Activated T-helper 1 cell treated with Interleukin-2 at 50 U/mL for 16 hours (primary cell): ENCODE data around the gene GOLPH3.
A peak's percentile ranks its signal among the peaks of the same experiment; 100 is the strongest.
"Not testable (repeated sequence)": the region's sequence is repeated elsewhere in the genome, so short reads cannot be mapped to it uniquely, and the experiment has no call there.

ENCODE experiments used
- DNase-seq: peaks from one replicate; pipeline ENCODE4 v3.0.0-alpha.2; 2020; ENCODE audit warnings: low read depth

Gene GOLPH3

GRCh38 chr5:32174011-32174870 lies at the start of gene GOLPH3:
GOLPH3 (minus strand) TSS chr5:32174319; CDS start chr5:32174034, 285 bp downstream.
- peak; percentile 86 for DNase-seq

DNA sequence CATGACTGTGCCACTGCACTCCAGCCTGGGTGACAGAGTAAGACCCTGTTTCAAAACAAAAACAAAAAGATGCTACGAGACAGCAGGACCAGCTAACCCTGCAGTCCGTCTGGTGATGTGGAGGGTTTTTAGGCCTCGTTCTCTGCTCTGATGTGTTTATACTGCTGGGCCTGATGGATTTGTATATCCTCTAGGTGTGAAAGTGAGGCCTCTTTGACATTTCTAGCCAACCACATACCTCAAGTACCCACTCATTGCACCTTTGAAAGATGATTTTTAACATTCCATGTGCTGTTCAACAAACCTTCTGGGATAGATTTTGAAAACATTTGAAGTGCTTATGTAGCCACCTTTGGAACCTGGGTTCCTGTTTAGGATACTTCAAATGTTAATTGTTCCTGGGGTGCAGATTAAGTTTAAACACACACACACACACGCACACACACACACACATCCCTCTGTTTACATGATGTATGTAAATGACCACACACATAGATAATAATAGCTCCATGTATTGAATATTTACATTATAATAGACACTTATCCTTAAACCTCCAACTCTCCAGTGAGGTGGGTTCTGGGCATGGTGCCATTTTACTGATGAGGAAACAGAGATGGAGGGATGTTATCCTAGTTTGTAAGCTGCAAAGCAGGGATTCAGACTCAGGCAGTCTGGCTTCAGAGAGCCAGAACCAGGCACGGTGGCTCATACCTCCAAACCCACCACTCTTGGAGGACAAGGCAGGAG lies 48.8 kb upstream of the GOLPH3 start:
- DNase-seq, result no peak

DNA sequence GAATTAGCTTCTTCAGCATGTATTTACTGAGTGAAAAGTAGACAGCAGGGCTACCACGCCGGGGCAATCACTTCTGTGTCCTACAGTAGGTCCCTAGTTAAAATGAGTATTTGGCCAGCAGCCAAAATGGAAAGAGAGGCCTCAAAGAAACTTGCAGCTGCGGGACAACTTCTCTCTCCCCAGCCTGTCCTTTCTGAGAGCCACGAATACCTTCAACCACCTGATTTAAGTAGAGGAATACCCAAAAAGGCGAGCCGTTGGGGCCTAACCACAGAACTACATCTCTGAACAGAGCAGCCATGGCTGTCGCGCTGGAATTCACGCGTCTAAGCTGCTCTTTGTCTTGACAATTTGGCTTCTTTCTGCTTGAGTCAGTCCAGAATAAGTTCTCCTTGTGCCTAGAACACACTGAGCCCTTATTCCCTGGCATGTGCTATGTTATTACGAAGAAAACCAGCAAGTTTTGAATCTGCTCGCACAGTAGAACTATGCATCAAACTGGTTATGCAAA lies 43.8 kb upstream of the GOLPH3 start:
- DNase-seq, result no peak

GRCh38 chr5:32214344-32214743 lies 40.2 kb upstream of the GOLPH3 start:
- DNase-seq, result not testable (repeated sequence)

DNA sequence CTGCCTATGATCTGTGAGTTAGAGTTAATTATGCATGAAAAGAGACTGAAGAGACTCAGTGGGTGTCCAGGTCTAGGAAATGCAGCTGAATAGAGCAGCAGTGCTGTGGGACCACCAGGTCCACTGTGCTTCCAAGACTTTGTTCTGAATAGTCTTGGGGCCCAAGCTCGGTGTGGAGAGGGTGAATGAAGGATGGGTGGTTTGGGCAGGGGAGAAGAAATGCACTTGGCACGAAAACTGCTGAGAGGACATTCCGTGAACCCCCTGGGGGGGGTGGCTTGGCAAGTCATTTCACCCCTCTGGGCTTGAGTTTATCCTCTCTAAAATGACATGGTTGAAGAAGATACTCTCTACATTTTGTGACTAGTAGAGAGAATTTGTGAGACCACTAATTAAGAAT lies 36.0 kb upstream of the GOLPH3 start:
- DNase-seq, result no peak

DNA sequence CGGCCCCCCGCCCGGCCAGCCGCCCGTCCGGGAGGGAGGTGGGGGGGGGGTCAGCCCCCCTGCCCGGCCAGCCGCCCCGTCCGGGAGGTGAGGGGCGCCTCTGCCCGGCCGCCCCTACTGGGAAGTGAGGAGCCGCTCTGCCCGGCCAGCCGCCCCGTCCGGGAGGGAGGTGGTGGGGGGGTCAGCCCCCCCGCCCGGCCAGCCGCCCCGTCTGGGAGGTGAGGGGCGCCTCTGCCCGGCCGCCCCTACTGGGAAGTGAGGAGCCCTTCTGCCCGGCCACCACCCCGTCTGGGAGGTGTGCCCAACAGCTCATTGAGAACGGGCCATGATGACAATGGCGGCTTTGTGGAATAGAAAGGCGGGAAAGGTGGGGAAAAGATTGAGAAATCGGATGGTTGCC lies 34.7 kb upstream of the GOLPH3 start:
- not testable (repeated sequence) for DNase-seq

DNA sequence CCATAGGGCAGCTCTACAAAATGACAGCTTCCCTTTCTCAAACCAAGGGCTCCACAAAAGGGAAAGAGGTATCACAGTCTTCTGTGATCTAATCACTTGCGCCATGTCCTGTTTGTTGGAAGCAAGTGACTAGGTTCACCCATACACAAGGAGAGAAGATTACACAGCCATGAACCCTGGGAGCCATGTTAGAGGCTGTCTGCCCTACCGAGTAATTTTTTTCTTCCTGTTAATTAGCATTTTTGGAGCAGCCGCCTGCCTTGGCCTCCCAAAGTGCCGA lies 33.2 kb upstream of the GOLPH3 start:
- DNase-seq, result no peak

DNA sequence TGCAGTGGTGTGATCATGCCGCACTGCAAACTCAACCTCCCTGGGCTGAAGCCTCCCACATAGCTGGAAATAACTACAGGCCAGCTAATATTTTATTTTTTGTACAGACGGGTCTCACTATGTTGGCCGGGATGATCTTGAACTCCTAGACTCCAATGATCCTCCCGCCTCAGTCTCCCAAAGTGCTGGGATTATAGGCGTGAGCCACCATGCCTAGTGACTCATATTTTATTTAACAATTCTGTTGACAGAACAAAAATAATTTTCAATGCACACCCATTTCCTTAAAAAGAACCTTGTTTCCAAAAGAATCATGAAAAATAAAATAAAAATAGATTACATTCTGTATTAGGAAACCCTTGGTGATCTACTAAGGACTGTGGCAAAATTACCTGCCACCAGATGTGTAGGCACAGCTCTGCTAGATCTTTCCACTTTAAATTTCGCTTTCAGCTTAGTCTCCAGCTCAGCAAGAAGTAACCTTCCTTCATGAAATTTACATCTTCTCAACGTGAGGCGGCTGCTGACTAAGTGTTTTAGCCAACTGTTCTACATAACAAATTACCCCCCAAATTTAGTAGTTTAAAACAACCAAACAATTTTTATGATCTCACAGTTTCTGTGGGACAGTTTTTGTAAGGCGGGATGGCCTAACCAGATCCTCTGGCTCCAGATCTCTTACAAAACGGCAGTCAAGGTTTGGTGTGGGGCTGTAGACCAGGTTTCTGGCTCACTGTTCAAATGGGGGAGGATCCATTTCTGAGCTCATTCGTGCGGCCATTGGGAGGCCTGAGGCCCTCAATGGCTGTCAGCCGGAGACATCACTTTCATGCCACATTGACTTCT lies 32.6 kb upstream of the GOLPH3 start:
- DNase-seq, result no peak

- no peak for DNase-seq
These were observed 31.9 kb upstream of the GOLPH3 start for GRCh38 chr5:32206053-32206452.

- no peak for DNase-seq
These were observed 28.3 kb upstream of the GOLPH3 start for GRCh38 chr5:32202394-32202793.

GRCh38 chr5:32201122-32201753 lies 27.1 kb upstream of the GOLPH3 start:
- no peak for DNase-seq

DNA sequence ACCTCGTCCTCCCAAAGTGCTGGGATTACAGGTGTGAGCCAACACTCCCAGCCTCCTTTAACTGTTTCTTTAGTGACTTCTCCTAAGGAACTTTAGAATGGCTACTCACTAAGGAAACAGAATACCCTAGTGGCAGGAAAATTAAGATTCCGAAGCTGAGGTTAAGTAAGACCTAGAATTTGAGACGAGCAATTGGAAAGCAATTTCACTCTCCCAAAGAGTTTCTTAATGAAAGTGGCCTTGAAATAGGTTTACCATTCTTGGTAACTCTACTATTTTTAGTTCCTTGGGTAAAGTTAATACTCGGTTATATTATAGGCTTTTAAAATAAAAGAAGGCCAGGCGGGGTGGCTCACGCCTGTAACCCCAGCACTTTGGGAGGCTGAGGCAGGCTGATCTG lies 22.9 kb upstream of the GOLPH3 start:
- DNase-seq, result no peak

DNA sequence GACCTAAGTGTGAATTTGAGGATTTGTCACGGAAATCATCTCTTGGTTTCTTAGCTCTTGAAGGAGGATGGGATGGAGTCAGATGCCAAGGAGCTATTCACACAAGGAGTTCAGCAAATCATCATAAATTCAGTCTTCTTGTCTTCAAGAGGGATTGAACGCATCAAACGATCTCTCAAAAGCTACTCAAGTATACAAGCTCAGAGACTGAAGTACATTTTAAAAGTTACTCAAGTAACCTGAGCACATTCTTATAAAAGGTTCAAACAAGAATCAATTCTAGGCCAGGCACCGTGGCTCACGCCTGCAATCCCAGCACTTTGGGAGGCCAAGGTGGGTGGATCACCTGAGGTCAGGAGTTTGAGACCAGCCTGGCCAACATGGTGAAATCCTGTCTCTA lies 21.1 kb upstream of the GOLPH3 start:
- DNase-seq, result no peak

DNA sequence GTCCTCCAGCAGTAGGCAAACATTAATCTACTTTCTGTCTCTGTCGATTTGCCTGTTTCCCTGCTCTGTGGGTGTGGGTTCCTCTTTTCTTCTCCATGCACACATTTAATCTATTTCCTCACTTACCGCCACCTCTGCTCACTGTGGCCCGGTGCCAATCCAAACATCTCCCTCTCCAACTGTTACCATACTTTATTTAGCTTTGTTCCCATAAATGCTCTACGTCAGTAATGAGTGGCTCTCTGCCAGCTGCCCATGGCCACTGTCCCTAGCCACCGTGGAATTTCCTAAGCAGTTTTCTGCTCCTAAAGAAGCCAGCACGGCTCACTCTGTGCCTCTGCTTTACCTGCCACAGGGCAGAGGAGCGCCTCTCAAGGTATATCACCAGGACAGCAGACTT lies 19.5 kb upstream of the GOLPH3 start:
- no peak for DNase-seq

DNA sequence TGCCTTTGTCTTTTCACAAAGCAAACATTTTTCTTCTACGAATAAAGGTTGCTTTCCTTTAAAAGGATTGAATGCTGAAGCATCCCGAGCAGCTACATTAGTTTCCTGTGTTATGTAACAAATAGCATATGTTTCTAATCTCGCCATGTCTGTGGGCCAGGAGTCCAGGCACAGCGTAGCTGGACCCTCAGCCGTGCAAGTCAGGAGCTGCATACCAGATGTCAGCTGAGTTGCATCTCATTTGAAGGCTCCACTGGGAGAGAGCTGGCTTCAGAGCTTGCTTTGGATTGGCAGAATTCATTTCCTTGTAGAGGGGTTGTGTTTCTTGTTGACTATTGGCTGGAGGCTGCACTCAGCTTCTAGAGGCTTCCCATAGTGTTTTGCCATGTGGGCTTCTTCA lies 16.0 kb upstream of the GOLPH3 start:
- no peak for DNase-seq

GRCh38 chr5:32187675-32188074 lies 13.6 kb upstream of the GOLPH3 start:
- no peak for DNase-seq

DNA sequence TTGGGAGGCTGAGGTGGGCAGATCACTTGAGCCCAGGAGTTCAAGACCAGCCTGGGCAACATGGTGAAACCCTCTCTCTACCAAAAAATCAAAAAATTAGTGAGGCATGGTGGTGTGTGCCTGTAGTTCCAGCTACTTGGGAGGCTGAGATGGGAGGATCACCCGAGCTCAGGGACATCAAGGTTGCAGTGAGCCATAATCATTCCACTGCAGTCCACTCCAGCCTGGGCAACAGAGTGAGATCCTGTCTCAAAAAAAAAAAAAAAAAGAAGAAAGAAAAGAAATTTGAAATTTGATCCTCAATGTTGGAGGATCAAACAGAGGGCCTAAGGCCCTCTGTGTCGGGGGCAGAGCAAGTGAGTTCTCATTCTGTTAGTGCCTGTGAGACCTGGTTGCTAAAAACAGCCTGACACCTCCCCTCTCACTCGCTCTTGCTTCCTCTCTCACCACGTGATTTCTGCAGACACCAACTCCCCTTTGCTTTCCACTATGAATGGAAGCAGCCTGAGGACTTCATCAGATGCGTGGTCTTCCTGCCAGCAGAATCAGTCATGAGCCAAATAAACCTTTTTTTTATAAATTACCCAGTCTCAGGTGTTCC lies 8.4 kb upstream of the GOLPH3 start:
- no peak for DNase-seq

DNA sequence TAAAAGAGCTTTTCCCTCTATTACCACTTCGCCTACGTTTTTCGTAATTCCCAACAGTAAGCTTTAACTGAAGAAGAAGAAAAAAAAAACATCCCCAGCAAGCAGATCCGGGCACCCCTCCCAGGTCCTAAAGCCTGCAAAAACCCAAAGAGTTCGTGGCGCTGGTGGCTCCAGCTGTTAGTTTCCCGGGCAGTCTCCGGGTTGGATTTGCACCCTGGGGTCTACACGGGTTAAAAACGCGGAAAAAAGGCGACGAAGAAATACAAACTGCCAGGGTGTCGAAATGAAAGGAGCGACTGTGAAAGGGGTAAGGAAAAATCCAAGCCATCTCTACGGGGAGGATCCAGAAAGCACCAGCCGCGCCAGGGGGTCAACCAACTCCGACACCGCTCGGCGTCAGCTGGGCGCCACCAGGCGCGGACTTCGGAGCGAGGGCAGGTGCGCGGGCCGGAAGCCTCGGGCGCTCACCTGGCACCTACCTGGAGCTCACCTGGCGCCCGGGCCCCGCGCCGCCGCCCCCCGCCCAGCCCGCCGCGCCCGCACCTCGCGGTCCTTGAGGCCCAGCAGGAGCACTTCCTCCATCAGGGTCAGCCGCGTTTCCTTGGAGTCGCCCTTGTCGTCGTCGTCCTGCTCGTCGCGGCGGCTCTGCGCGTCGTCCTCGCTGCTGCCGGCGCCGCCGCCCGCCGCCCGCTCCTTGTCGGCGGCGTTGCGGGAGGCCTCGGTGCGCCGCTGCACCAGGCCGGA lies 680 bp downstream of the GOLPH3 start:
- DNase-seq, result peak; percentile 29

DNA sequence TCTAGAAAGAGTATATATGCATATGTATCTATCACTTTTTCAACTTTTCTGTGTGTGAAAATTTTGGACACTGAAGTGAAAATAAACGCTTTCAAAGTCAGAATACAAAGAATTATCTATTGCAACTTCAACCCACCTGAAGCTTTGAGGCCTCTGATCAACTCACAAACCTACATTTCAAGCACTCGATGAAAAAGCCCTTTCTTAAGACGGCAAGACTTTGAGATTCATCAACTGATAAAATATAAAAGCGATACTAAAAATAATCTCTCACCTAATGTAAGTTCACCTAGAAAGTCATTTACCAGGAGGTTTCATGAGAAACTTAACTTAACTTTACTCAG lies 1.2 kb downstream of the GOLPH3 start:
- DNase-seq, result no peak

- DNase-seq, result not testable (repeated sequence)
These were observed 1.8 kb downstream of the GOLPH3 start for GRCh38 chr5:32172186-32172911.
